CD4-positive, alpha-beta T cell (primary cell): ENCODE measurements around the gene SLC1A3. TPM values are rescaled to one million over a fixed set of nuclear protein-coding genes. Genes with fewer than 3 reads are reported as not detected.
"Not testable (repeated sequence)": the region's sequence is repeated elsewhere in the genome, so short reads cannot be mapped to it uniquely, and the experiment has no call there.

Source experiments
- ATAC-seq: fragments of 200-7000 bp; cut with Tn5 transposase; one replicate; pipeline ENCODE4 v1.10.0; 2022; ENCODE audit warnings: mild to moderate bottlenecking; ENCODE audit not compliant: poor library complexity
- CTCF ChIA-PET: fragments of 350-600 bp; sonication (Branson Sonifier 250); formaldehyde crosslinking; loops from one replicate; lab custom pipeline; 2021; ENCODE audit warnings: antibody characterized with exemption, inconsistent platforms; lab: Charles Lee
- POLR2A ChIA-PET: fragments of 350-600 bp; sonication (Branson Sonifier 250); formaldehyde crosslinking; loops from one replicate; lab custom pipeline; 2021; ENCODE audit warnings: antibody characterized with exemption, inconsistent platforms; lab: Charles Lee
- DNase-seq, 14 experiments: peaks; one replicate each; pipeline ENCODE4 v3.0.0-alpha.2; 2013 to 2020; ENCODE audit warnings: mixed read lengths in 2 of 14
- H3K27ac ChIP-seq, 2 donors: one replicate each; pipeline versions ENCODE4 v1.5.1 to v1.7.0; 2013; ENCODE audit warnings: low read length in 2 of 2, low read depth in 1 of 2, mild to moderate bottlenecking in 1 of 2
- H3K27me3 ChIP-seq, 2 experiments: 1 replicate in 1 of 2; 2 replicates in 1 of 2; pipeline versions ENCODE4 v1.6.1 to v1.7.0; 2013; ENCODE audit warnings: low read length in 2 of 2, control low read depth in 1 of 2, mild to moderate bottlenecking in 1 of 2, moderate library complexity in 1 of 2; ENCODE audit not compliant: insufficient read depth in 2 of 2, control insufficient read depth in 1 of 2
- H3K36me3 ChIP-seq: one replicate; pipeline ENCODE4 v1.6.1; 2013; ENCODE audit warnings: low read length, control low read depth; ENCODE audit not compliant: insufficient read depth
- H3K4me1 ChIP-seq: one replicate; pipeline ENCODE4 v1.6.1; 2013; ENCODE audit warnings: low read length, control low read depth; ENCODE audit not compliant: insufficient read depth
- H3K4me3 ChIP-seq: one replicate; pipeline ENCODE4 v1.5.1; 2013; ENCODE audit warnings: mild to moderate bottlenecking, low read length, moderate library complexity
- H3K9me3 ChIP-seq, 2 experiments: 1 replicate in 1 of 2; 2 replicates in 1 of 2; pipeline versions ENCODE4 v1.6.1 to v1.7.0; 2013; ENCODE audit warnings: low read length in 2 of 2, mild to moderate bottlenecking in 2 of 2, control low read depth in 1 of 2, moderate library complexity in 1 of 2; ENCODE audit not compliant: control insufficient read depth in 1 of 2, insufficient read depth in 1 of 2
- H3K27ac Mint-ChIP-seq: one replicate; pipeline ENCODE4 v1.8.0; 2020; ENCODE audit warnings: mixed read lengths
- H3K27me3 Mint-ChIP-seq: one replicate; pipeline ENCODE4 v1.8.0; 2021; ENCODE audit warnings: mixed read lengths
- H3K36me3 Mint-ChIP-seq: one replicate; pipeline ENCODE4 v1.8.0; 2021; ENCODE audit warnings: low read depth, mixed read lengths
- H3K4me1 Mint-ChIP-seq: one replicate; pipeline ENCODE4 v1.8.0; 2021; ENCODE audit warnings: low read depth, mixed read lengths
- H3K4me3 Mint-ChIP-seq: one replicate; pipeline ENCODE4 v1.8.0; 2020; ENCODE audit warnings: mild to moderate bottlenecking, mixed read lengths
- H3K9me3 Mint-ChIP-seq: one replicate; pipeline ENCODE4 v1.8.0; 2020; ENCODE audit warnings: mixed read lengths
- intact Hi-C, 2 experiments: fragments of 100-400 bp; cut with DNase I in 1 of 2; cut with micrococcal nuclease in 1 of 2; formaldehyde crosslinking; loops; one replicate each; pipeline versions ENCODE4 v1.15.1 to v1.9.0; 2023 to 2025; cut with DNase I, micrococcal nuclease
- total RNA-seq, 174 experiments: library from RNA in 2 of 174; stranded (reverse) in 2 of 174; gene quantifications; one replicate each; pipeline ENCODE4 v1.2.3 and lab custom pipeline; 2021 to 2026
- TF ChIP-seq, protein P1 (sequence below): fragments of 200-600 bp; IDR thresholded peaks from one replicate; pipeline ENCODE4 v1.8.0; 2022; ENCODE audit warnings: antibody characterized with exemption, mild to moderate bottlenecking

The SLC1A3 gene
- total RNA-seq, 2 experiments from 2014 or later = not detected

DNA sequence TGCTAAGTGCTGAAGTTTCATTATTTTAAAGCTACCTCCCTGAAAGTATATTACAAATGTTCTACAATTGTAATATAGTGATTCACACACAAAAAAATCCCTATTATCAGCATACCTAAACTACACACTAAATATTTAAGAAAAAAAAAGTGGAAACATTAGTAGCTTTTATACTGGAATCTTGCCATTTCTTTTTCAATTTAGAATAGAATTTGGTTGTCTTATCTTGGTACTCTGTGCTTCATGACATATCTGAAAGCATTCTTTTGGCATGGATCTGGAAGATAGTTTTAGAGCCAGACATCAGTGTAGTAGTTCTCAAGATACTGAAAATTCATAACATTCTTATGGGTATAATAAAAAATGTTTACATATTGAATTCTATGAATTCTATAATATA lies 35.0 kb downstream of the SLC1A3 start:
- POLR2A ChIA-PET = no interaction called here
- H3K9me3 Mint-ChIP-seq = no peaks in the 10 kb centered on the region

DNA sequence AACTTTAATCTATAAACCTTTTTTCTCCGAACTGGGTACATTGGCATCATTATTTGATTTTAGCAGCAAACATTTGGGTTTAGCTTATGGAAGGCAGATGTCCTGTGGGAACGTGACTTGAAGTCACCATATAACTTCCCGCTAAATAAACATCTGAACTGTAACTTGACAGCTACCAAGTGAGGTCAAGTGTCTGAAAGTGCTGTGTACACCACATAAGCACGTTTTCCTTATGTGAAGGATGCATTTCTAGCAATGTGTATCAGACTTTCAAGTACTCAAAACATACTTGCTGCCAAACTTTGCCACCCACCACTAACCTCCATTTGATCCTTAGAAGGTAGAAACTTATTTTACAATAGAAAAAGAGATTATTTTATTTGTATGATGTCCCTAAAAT lies 35.7 kb downstream of the SLC1A3 start:
- Mint-ChIP-seq H3K27ac (no peak overlapping the region), H3K9me3 (no peaks in the 10 kb centered on the region), H3K4me3 (no peak overlapping the region), H3K36me3 (no peaks in the 10 kb centered on the region), H3K27me3 (peaks cover 30% of the 10 kb centered on the region), H3K4me1 (no peaks in the 10 kb centered on the region)
- Histone ChIP-seq H3K9me3 (no peaks in the 10 kb centered on the region), H3K27ac (no peak overlapping the region), H3K4me3 (no peak overlapping the region), H3K36me3 (no peaks in the 10 kb centered on the region), H3K27me3 (no peaks in the 10 kb centered on the region), H3K4me1 (no peaks in the 10 kb centered on the region)
- intact Hi-C loops = no loop called here
- POLR2A ChIA-PET = no interaction called here
- DNase-seq = no peak
- no peak for ATAC-seq
- CTCF ChIA-PET = no interaction called here
- TF ChIP-seq, protein P1, sequence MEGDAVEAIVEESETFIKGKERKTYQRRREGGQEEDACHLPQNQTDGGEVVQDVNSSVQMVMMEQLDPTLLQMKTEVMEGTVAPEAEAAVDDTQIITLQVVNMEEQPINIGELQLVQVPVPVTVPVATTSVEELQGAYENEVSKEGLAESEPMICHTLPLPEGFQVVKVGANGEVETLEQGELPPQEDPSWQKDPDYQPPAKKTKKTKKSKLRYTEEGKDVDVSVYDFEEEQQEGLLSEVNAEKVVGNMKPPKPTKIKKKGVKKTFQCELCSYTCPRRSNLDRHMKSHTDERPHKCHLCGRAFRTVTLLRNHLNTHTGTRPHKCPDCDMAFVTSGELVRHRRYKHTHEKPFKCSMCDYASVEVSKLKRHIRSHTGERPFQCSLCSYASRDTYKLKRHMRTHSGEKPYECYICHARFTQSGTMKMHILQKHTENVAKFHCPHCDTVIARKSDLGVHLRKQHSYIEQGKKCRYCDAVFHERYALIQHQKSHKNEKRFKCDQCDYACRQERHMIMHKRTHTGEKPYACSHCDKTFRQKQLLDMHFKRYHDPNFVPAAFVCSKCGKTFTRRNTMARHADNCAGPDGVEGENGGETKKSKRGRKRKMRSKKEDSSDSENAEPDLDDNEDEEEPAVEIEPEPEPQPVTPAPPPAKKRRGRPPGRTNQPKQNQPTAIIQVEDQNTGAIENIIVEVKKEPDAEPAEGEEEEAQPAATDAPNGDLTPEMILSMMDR = no peak

More for the DNA sequence above, 35.0 kb downstream of the SLC1A3 start:
- no peak for DNase-seq
- no peak overlapping the region for H3K27ac ChIP-seq
- TF ChIP-seq, protein P1 = no peak
- no peak overlapping the region for H3K4me3 ChIP-seq
- Mint-ChIP-seq H3K4me3 (no peak overlapping the region), H3K36me3 (no peaks in the 10 kb centered on the region), H3K27ac (no peak overlapping the region), H3K4me1 (no peaks in the 10 kb centered on the region), H3K27me3 (peaks cover 30% of the 10 kb centered on the region)
- H3K9me3 ChIP-seq = no peaks in the 10 kb centered on the region
- H3K4me1 ChIP-seq = no peaks in the 10 kb centered on the region
- ATAC-seq = no peak
- intact Hi-C loops = no loop called here
- CTCF ChIA-PET = interaction anchor here (1.6 kb wide), 1 partner anchor 9 kb away, joined by 3 read pairs; no protein-coding TSS in a partner anchor
- H3K27me3 ChIP-seq = no peaks in the 10 kb centered on the region
- no peaks in the 10 kb centered on the region for H3K36me3 ChIP-seq

DNA sequence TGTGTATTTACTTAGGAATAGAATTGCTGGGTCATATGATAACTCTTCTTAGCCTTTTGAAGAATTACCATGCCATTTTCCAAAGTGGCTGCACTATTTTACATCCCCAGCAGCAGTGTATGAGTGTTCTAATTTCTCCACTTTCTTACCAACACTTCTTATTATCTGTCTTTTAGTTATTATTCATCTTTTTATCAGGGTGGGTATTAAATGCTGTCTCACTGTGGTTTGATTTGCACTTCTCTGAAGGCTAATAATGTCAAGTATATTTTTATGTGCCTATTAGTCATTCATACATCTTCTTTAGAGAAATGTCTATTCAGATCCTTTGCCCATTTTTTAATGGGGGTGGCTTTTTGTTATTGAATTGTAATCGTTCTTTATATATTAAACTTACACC lies 36.8 kb downstream of the SLC1A3 start:
- Mint-ChIP-seq H3K27ac (no peak overlapping the region), H3K4me3 (no peak overlapping the region), H3K9me3 (no peaks in the 10 kb centered on the region), H3K27me3 (peaks cover 30% of the 10 kb centered on the region), H3K36me3 (no peaks in the 10 kb centered on the region), H3K4me1 (no peaks in the 10 kb centered on the region)
- Histone ChIP-seq H3K9me3 (no peaks in the 10 kb centered on the region), H3K4me1 (no peaks in the 10 kb centered on the region), H3K27me3 (no peaks in the 10 kb centered on the region), H3K36me3 (no peaks in the 10 kb centered on the region), H3K27ac (no peak overlapping the region), H3K4me3 (no peak overlapping the region)
- DNase-seq = no peak
- intact Hi-C loops = no loop called here
- ChIA-PET POLR2A (no interaction called here), CTCF (no interaction called here)
- ATAC-seq = no peak
- TF ChIP-seq, protein P1 = no peak

DNA sequence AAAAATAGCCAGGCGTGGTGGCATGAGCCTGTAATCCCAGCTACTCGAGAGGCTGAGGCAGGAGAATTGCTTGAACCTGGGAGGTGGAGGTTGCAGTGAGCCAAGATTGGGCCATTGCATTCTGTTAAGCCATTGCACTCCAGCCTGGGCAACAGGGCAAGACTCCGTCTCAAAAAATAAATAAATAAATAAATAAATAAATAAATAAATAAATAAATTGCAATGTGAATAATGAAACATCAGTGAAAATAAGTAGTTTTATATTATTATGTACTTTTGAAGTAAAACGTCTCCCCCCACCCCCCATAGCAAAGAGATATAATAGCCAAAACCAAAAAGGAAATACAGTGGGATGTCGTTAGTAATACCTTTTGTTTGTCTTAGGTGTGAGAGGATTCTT lies 37.4 kb downstream of the SLC1A3 start:
- H3K27ac Mint-ChIP-seq, H3K4me3 ChIP-seq, DNase-seq, H3K4me3 Mint-ChIP-seq, ATAC-seq, H3K9me3 ChIP-seq, H3K4me1 ChIP-seq, H3K27ac ChIP-seq, H3K36me3 ChIP-seq, intact Hi-C loops, H3K4me1 Mint-ChIP-seq, H3K27me3 ChIP-seq, POLR2A ChIA-PET, H3K9me3 Mint-ChIP-seq, H3K36me3 Mint-ChIP-seq, CTCF ChIA-PET: not testable (repeated sequence)
- peaks cover 30% of the 10 kb centered on the region for H3K27me3 Mint-ChIP-seq
